Endothelial cell of umbilical vein (primary cell): ENCODE measurements around the gene WDR27. TPM values are rescaled to one million over a fixed set of nuclear protein-coding genes. Genes with fewer than 3 reads are reported as not detected.
"Not testable (repeated sequence)": the region's sequence is repeated elsewhere in the genome, so short reads cannot be mapped to it uniquely, and the experiment has no call there.

ENCODE experiments used
- BruUV-seq: library from RNA; stranded (reverse); fragments of 400-500 nt; replicated peaks from 2 replicates; lab custom pipeline; 2021; lab: Mats Ljungman, UMichigan
- CTCF ChIA-PET: fragments of 300-600, 350-600 bp; sonication (Branson Sonifier 250); formaldehyde crosslinking; loops from one replicate; lab custom pipeline; 2021; ENCODE audit warnings: antibody characterized with exemption, inconsistent platforms; lab: Charles Lee
- POLR2A ChIA-PET: fragments of 300-600, 350-600 bp; sonication (Branson Sonifier 250); formaldehyde crosslinking; loops from one replicate; lab custom pipeline; 2021; ENCODE audit warnings: antibody characterized with exemption, inconsistent platforms; lab: Charles Lee
- DNase-seq: peaks from one replicate; pipeline ENCODE4 v3.0.0-alpha.2; 2011; ENCODE audit warnings: low read depth, low spot score
- FAIRE-seq: peaks from 2 replicates; lab custom pipeline; 2011; peaks lifted over from hg19 to GRCh38; lab: Jason Lieb, UNC
- H2AFZ ChIP-seq: 2 replicates; pipeline ENCODE4 v1.6.0; 2012; ENCODE audit warnings: low read depth, low read length, control low read depth, inconsistent platforms
- H3K27ac ChIP-seq: 2 replicates; pipeline ENCODE4 v1.5.1; 2011; ENCODE audit warnings: low read depth, mild to moderate bottlenecking, control low read depth, low read length, moderate library complexity; ENCODE audit not compliant: insufficient read depth
- H3K27me3 ChIP-seq, 2 experiments: 2 replicates each; pipeline versions ENCODE4 v1.6.0 to v1.6.1; 2011; ENCODE audit warnings: low read length in 2 of 2, mixed read lengths in 1 of 2; ENCODE audit not compliant: control insufficient read depth in 2 of 2, insufficient read depth in 2 of 2
- H3K36me3 ChIP-seq, 2 experiments: 2 replicates in 1 of 2; 3 replicates in 1 of 2; pipeline ENCODE4 v1.5.1; 2011; ENCODE audit warnings: low read length in 2 of 2, mild to moderate bottlenecking in 1 of 2, moderate library complexity in 1 of 2; ENCODE audit not compliant: control insufficient read depth in 2 of 2, insufficient read depth in 2 of 2; ENCODE audit errors: extremely low read depth in 1 of 2
- H3K4me1 ChIP-seq: 3 replicates; pipeline ENCODE4 v1.5.1; 2011; ENCODE audit warnings: mild to moderate bottlenecking, low read length; ENCODE audit not compliant: control insufficient read depth, insufficient read depth; ENCODE audit errors: extremely low read depth
- H3K4me2 ChIP-seq: 2 replicates; pipeline ENCODE4 v1.6.1; 2011; ENCODE audit warnings: low read length, control low read depth, mixed read lengths; ENCODE audit not compliant: insufficient read depth
- H3K4me3 ChIP-seq, 3 experiments: fragments of 200-600 bp in 1 of 3; sonication (generic), shearing (Covaris generic) in 1 of 3; replicated peaks in 1 of 3; 2 replicates each; pipeline ENCODE4 v1.5.1; 2011 to 2016; ENCODE audit warnings: control low read depth in 3 of 3, low read length in 3 of 3, mild to moderate bottlenecking in 2 of 3, inconsistent platforms in 1 of 3, low read depth in 1 of 3, moderate library complexity in 1 of 3; ENCODE audit not compliant: insufficient read depth in 1 of 3
- H3K79me2 ChIP-seq: 2 replicates; pipeline ENCODE4 v1.6.0; 2012; ENCODE audit warnings: low read length, inconsistent platforms; ENCODE audit not compliant: control insufficient read depth, insufficient read depth
- H3K9ac ChIP-seq: replicated peaks from 2 replicates; pipeline ENCODE3; 2011; ENCODE audit warnings: low read length, control low read depth; ENCODE audit not compliant: insufficient read depth; ENCODE audit errors: extremely low read depth
- H3K9me1 ChIP-seq: replicated peaks from 3 replicates; pipeline ENCODE4 v1.6.0; 2011; ENCODE audit warnings: mild to moderate bottlenecking, low read length; ENCODE audit not compliant: control insufficient read depth, insufficient read depth; ENCODE audit errors: extremely low read depth
- H3K9me3 ChIP-seq: replicated peaks from 2 replicates; pipeline ENCODE4 v1.5.1; 2012; ENCODE audit warnings: low read length, inconsistent platforms; ENCODE audit not compliant: control insufficient read depth, insufficient read depth
- H4K20me1 ChIP-seq: replicated peaks from 2 replicates; pipeline ENCODE3; 2011; ENCODE audit warnings: mild to moderate bottlenecking, low read length; ENCODE audit not compliant: control insufficient read depth, insufficient read depth; ENCODE audit errors: extremely low read depth
- EZH2 ChIP-seq: IDR thresholded peaks from 2 replicates; pipeline ENCODE4 v1.6.1; 2012; ENCODE audit warnings: borderline replicate concordance, low read depth, mild to moderate bottlenecking, moderate library complexity, low read length, inconsistent platforms; ENCODE audit not compliant: severe bottlenecking
- FOS ChIP-seq: IDR thresholded peaks from 2 replicates; pipeline ENCODE4 v1.6.1; 2011; ENCODE audit warnings: mild to moderate bottlenecking, low read length, moderate library complexity, borderline replicate concordance; ENCODE audit not compliant: insufficient read depth
- GATA2 ChIP-seq: IDR thresholded peaks from 2 replicates; pipeline ENCODE4 v1.7.0; 2011; ENCODE audit warnings: low read depth, mild to moderate bottlenecking, moderate library complexity, mixed read lengths, low read length; ENCODE audit not compliant: insufficient read length, insufficient read depth
- JUN ChIP-seq: IDR thresholded peaks from 2 replicates; pipeline ENCODE4 v1.6.1; 2011; ENCODE audit warnings: borderline replicate concordance, low read depth; ENCODE audit not compliant: insufficient read length, insufficient read depth
- MYC ChIP-seq: IDR thresholded peaks from one replicate; pipeline ENCODE4 v1.6.1; 2011; ENCODE audit warnings: mild to moderate bottlenecking, low read depth, low read length
- POLR2A ChIP-seq: IDR thresholded peaks from 2 replicates; pipeline ENCODE4 v1.6.1; 2012; ENCODE audit warnings: low read depth, mild to moderate bottlenecking, control low read depth, low read length
- POLR2AphosphoS5 ChIP-seq: IDR thresholded peaks from 2 replicates; pipeline ENCODE4 v1.6.1; 2012; ENCODE audit warnings: low read depth, mild to moderate bottlenecking, control low read depth, low read length, moderate library complexity; ENCODE audit not compliant: insufficient read depth
- dilution Hi-C: fragments of 300-500 bp; cut with MboI; formaldehyde crosslinking; loops from one replicate; pipeline ENCODE4 v1.15.0; 2019; ENCODE audit warnings: low sequenced_read_pairs; ENCODE audit not compliant: extremely low pct_ligation_motif_present
- intact Hi-C: fragments of 100-400 bp; cut with micrococcal nuclease; formaldehyde crosslinking; loops from one replicate; pipeline ENCODE4 v1.10.0; 2022
- polyA plus RNA-seq, 4 experiments: library from polyadenylated mRNA; depleted of rRNA in 3 of 4; stranded (reverse) in 3 of 4; unstranded in 1 of 4; fragments of >200 nt; gene quantifications; 2 replicates each; pipeline versions ENCODE4 v1.2.1 to v1.2.3, GENCODE V29; 2011 to 2012; ENCODE audit warnings: missing spikeins in 1 of 4
- total RNA-seq: library from RNA; stranded (reverse); gene quantifications from 2 replicates; pipeline ENCODE4 v1.2.3, GENCODE V29; 2021
- TF ChIP-seq, protein P1 (sequence below), 2 donors: IDR thresholded peaks; 1 replicate in 1 of 2; 2 replicates in 1 of 2; pipeline ENCODE4 v1.5.1; 2011; ENCODE audit warnings: low read length in 2 of 2, mild to moderate bottlenecking in 2 of 2, moderate library complexity in 2 of 2, control low read depth in 1 of 2, inconsistent platforms in 1 of 2, low read depth in 1 of 2; ENCODE audit not compliant: insufficient read depth in 1 of 2; ENCODE audit errors: extremely low read depth in 1 of 2
- TF ChIP-seq, protein P2 (sequence below): IDR thresholded peaks from 2 replicates; pipeline ENCODE4 v1.6.1; 2011; ENCODE audit not compliant: insufficient read depth, insufficient read length

WDR27 gene
- total and polyA plus RNA-seq, 2 donors (not counting 3 experiments of a cell fraction or from before 2014, with no cell fraction given): 60.1 to 69.7 TPM

DNA sequence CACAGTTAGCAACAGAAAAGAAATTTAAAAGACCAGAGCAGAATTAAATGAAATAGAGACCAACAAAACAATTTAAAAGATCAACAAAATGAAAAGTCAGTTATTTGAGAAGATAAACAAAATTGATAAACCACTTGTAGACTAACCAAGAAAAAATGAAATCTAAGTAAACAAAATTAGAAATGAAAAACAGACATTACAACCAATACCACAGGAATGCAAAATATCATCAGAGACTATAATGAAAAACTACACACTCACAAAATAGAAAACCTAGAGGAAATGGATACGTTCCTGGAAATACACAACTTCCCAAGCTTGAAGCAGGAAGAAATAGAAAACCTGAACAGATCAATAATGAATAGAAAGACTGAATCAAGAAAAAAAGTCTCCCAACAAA, 97.8 kb downstream of the WDR27 start:
- intact Hi-C loops: no loop called here
- Histone ChIP-seq H3K9ac (no peak overlapping the region), H3K4me3 (no peak overlapping the region), H3K4me1 (no peaks in the 10 kb centered on the region), H3K9me1 (no peaks in the 10 kb centered on the region), H3K79me2 (no peaks in the 10 kb centered on the region), H3K9me3 (no peaks in the 10 kb centered on the region), H3K27me3 (no peaks in the 10 kb centered on the region), H3K27ac (no peak overlapping the region), H2AFZ (no peak overlapping the region), H3K4me2 (no peak overlapping the region), H3K36me3 (no peaks in the 10 kb centered on the region), H4K20me1 (no peaks in the 10 kb centered on the region)
- no TSS peak for BruUV-seq
- DNase-seq: no peak
- FAIRE-seq: no peak
- POLR2A ChIA-PET: no interaction called here
- TF ChIP-seq, protein P1, sequence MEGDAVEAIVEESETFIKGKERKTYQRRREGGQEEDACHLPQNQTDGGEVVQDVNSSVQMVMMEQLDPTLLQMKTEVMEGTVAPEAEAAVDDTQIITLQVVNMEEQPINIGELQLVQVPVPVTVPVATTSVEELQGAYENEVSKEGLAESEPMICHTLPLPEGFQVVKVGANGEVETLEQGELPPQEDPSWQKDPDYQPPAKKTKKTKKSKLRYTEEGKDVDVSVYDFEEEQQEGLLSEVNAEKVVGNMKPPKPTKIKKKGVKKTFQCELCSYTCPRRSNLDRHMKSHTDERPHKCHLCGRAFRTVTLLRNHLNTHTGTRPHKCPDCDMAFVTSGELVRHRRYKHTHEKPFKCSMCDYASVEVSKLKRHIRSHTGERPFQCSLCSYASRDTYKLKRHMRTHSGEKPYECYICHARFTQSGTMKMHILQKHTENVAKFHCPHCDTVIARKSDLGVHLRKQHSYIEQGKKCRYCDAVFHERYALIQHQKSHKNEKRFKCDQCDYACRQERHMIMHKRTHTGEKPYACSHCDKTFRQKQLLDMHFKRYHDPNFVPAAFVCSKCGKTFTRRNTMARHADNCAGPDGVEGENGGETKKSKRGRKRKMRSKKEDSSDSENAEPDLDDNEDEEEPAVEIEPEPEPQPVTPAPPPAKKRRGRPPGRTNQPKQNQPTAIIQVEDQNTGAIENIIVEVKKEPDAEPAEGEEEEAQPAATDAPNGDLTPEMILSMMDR (IDR thresholded peaks at IDR 0.05; ENCODE audit: extremely low read depth in 1 of 2, insufficient read depth in 1 of 2, low read depth in 1 of 2, low read length in 2 of 2): no peak
- TF ChIP-seq POLR2A (no peak), FOS (no peak), POLR2AphosphoS5 (no peak), JUN (no peak), EZH2 (no peak), MYC (no peak), GATA2 (no peak)
- TF ChIP-seq, protein P2, sequence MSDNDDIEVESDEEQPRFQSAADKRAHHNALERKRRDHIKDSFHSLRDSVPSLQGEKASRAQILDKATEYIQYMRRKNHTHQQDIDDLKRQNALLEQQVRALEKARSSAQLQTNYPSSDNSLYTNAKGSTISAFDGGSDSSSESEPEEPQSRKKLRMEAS: no peak
- dilution Hi-C loops: no loop called here
- CTCF ChIA-PET: no interaction called here

DNA sequence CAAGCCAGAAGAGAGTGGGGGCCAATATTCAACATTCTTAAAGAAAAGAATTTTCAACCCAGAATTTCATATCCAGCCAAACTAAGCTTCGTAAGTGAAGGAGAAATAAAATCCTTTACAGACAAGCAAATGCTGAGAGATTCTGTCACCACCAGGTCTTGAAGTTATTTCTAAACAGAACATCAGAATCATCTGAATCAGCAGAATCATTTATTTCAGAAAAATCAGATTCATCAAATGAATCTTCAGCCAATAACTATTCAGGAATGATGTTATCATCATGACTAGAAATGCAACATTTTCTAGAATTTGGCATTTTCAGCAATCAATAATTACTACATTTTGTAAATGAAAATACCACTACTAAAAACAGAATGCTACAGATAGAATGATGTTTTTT, 100.7 kb downstream of the WDR27 start:
- H3K9me3 ChIP-seq, intact Hi-C loops, H3K4me3 ChIP-seq, H3K9ac ChIP-seq, dilution Hi-C loops, H4K20me1 ChIP-seq, FAIRE-seq, H3K79me2 ChIP-seq, CTCF ChIA-PET, H3K27ac ChIP-seq, DNase-seq, BruUV-seq, H3K4me2 ChIP-seq, H2AFZ ChIP-seq, H3K4me1 ChIP-seq, H3K27me3 ChIP-seq, H3K36me3 ChIP-seq, H3K9me1 ChIP-seq, POLR2A ChIA-PET: not testable (repeated sequence)
